Left ventricle myocardium inferior (tissue), 1 donor: ENCODE measurements around the gene PTPRG. TPM values are rescaled to one million over a fixed set of nuclear protein-coding genes. Genes with fewer than 3 reads are reported as not detected.

Experiments used
- DNase-seq: peaks from one replicate; pipeline ENCODE4 v3.0.0-alpha.2; 2020
- H3K27ac ChIP-seq: fragments of 200-600 bp; replicated peaks from 2 replicates; pipeline ENCODE4 v1.8.0; 2021
- H3K27me3 ChIP-seq: fragments of 200-600 bp; 2 replicates; pipeline ENCODE4 v1.8.0; 2021; ENCODE audit warnings: low read depth
- H3K36me3 ChIP-seq: fragments of 200-600 bp; 2 replicates; pipeline ENCODE4 v1.8.0; 2021
- H3K4me1 ChIP-seq: fragments of 200-600 bp; 2 replicates; pipeline ENCODE4 v1.8.0; 2021
- H3K4me3 ChIP-seq: fragments of 200-600 bp; 2 replicates; pipeline ENCODE4 v1.8.0; 2021; ENCODE audit warnings: mild to moderate bottlenecking, moderate library complexity
- H3K9me3 ChIP-seq: fragments of 200-600 bp; replicated peaks from 2 replicates; pipeline ENCODE4 v1.8.0; 2021
- intact Hi-C: fragments of 100-400 bp; cut with micrococcal nuclease; formaldehyde crosslinking; loops from one replicate; pipeline ENCODE4 v1.11.0; 2022
- total RNA-seq: library from RNA; stranded (reverse); fragmentation: NEBNext Ultra II Directional; extraction: Animal tissue kit (Norgen Biotek cat#: 25700); gene quantifications from one replicate; pipeline ENCODE4 v1.2.1, GENCODE V29; 2021
- TF ChIP-seq, protein P1 (sequence below): fragments of 200-600 bp; IDR thresholded peaks from 2 replicates; pipeline ENCODE4 v1.8.0; 2021; ENCODE audit warnings: antibody characterized with exemption, mild to moderate bottlenecking, borderline replicate concordance
- donor health status: DM: no; HTN: yes; CAD: no; lungs with severe emphysema.

PTPRG gene
- total RNA-seq, 1 donor from 2014 or later = 29.6 TPM

DNA sequence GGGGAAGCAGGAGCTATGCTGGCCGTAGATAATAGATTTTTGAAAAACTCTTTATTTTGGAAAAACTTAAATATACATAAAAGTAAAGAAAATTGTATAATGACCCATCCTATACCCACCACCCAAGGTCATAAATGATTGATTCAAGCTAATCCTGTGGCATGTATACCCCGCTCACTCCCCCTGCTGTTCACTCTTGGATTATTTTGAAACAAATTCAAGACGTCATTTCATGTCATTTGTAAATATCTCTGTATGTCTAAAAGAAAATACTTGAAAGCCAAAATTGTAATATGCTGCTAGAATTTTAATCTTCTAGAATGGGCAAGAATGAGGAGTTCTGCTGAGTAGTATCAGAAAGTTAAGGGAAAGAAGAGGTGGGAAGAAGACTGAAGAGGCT, 570.2 kb downstream of the PTPRG start:
- H3K27me3 ChIP-seq = no peaks in the 10 kb centered on the region
- H3K4me1 ChIP-seq = peaks cover 40% of the 10 kb centered on the region
- no peak overlapping the region for H3K27ac ChIP-seq
- no peak for DNase-seq
- no peak overlapping the region for H3K4me3 ChIP-seq
- TF ChIP-seq, protein P1, sequence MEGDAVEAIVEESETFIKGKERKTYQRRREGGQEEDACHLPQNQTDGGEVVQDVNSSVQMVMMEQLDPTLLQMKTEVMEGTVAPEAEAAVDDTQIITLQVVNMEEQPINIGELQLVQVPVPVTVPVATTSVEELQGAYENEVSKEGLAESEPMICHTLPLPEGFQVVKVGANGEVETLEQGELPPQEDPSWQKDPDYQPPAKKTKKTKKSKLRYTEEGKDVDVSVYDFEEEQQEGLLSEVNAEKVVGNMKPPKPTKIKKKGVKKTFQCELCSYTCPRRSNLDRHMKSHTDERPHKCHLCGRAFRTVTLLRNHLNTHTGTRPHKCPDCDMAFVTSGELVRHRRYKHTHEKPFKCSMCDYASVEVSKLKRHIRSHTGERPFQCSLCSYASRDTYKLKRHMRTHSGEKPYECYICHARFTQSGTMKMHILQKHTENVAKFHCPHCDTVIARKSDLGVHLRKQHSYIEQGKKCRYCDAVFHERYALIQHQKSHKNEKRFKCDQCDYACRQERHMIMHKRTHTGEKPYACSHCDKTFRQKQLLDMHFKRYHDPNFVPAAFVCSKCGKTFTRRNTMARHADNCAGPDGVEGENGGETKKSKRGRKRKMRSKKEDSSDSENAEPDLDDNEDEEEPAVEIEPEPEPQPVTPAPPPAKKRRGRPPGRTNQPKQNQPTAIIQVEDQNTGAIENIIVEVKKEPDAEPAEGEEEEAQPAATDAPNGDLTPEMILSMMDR = peak; percentile 61
- no peaks in the 10 kb centered on the region for H3K36me3 ChIP-seq
- no peaks in the 10 kb centered on the region for H3K9me3 ChIP-seq
- intact Hi-C loops = loop anchor here (10.0 kb wide), 1 partner anchor 207 kb away; no protein-coding TSS in a partner anchor

DNA sequence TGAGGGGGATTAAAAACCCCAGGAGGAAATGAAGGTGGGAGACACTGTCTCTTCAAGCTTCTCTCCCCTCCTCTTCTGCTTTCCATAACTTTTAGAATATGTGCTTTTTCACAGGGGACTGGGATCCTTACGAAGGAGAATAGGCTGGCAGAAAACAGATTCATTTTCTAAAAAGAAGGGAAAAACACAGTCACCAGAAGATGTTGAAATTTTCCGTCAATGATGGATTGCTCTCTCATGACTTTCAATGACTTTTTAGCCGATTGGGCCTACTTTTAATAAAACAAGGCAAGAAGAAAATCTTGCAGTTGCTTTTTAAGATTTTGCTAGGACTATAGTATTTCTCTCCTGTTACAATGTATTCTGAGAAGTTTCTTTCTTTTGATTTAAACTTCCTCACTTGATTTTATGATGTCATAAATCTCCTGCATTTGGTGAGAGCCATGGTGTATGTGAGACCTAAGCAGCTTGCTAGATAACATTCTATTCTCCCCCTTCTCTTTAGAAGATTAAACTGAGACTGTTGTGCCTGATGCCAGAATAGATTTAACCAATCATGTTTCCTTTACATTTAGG, 570.7 kb downstream of the PTPRG start:
- intact Hi-C loops = loop anchor here (10.0 kb wide), 1 partner anchor 207 kb away; no protein-coding TSS in a partner anchor
- H3K9me3 ChIP-seq = no peaks in the 10 kb centered on the region

GRCh38 chr3:62133015-62133414, 571.6 kb downstream of the PTPRG start:
- intact Hi-C loops = loop anchor here (10.0 kb wide), 1 partner anchor 208 kb away; no protein-coding TSS in a partner anchor
- H3K4me3 ChIP-seq = no peak overlapping the region
- TF ChIP-seq, protein P1 = no peak

More for the DNA sequence above, 570.7 kb downstream of the PTPRG start:
- Histone ChIP-seq H3K4me3 (no peak overlapping the region), H3K27ac (no peak overlapping the region), H3K4me1 (peaks cover 35% of the 10 kb centered on the region), H3K27me3 (no peaks in the 10 kb centered on the region), H3K36me3 (no peaks in the 10 kb centered on the region)
- TF ChIP-seq, protein P1 = no peak
- no peak for DNase-seq

DNA sequence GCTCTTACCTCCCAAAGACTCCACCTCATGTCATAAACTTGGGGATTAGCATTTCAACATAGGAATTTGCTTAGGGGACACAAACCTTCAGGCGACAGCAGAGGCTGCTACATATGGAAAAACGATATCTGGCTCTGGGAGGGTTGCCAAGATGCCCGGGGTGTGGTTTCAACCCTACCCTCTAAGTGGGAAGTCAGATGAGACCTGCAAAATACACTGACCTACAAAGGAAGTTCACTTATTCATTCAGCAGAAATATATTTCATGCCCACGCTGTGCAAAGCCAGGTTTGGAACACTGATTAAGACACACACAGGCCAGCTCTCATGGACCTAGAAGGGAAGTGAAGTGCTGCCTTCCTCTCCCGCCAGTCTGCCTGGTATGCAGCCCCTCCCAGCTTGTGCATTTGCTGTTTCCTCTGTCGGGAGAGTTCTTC, 572.7 kb downstream of the PTPRG start:
- peak; percentile 75 for DNase-seq
- Histone ChIP-seq H3K4me3 (peak overlapping the region; percentile 1), H3K9me3 (no peaks in the 10 kb centered on the region), H3K27ac (peak overlapping the region; percentile 74), H3K27me3 (no peaks in the 10 kb centered on the region), H3K36me3 (no peaks in the 10 kb centered on the region), H3K4me1 (peaks cover 35% of the 10 kb centered on the region)
- TF ChIP-seq, protein P1 = no peak
- intact Hi-C loops = loop anchor here (10.0 kb wide), 1 partner anchor 209 kb away; no protein-coding TSS in a partner anchor

More at GRCh38 chr3:62133015-62133414, 571.6 kb downstream of the PTPRG start:
- no peaks in the 10 kb centered on the region for H3K36me3 ChIP-seq
- no peak for DNase-seq
- no peaks in the 10 kb centered on the region for H3K9me3 ChIP-seq
- H3K4me1 ChIP-seq = peaks cover 35% of the 10 kb centered on the region
- peak overlapping the region; percentile 74 for H3K27ac ChIP-seq
- no peaks in the 10 kb centered on the region for H3K27me3 ChIP-seq

DNA sequence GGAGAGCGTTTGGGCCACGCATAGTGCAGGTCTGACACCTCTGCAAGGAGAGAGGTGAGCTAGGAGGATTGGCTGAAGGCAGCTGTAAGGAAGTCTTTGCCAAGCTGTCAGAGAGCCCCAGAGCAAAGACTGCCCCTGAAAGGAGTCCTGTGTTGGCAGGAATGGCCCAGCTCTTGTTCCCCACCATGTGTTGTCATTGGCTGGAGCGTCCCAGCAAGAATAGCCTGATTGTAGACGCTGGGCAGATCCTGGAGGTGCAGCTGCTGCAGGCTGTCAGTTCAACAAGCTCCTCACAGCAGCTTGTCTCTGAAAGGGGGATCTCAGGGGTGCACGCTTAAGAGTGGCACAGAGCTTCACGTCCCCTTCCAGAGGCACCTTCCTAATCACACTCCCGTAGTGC, 574.4 kb downstream of the PTPRG start:
- no peak overlapping the region for H3K27ac ChIP-seq
- no peak overlapping the region for H3K4me3 ChIP-seq
- H3K27me3 ChIP-seq = no peaks in the 10 kb centered on the region
- peaks cover 35% of the 10 kb centered on the region for H3K4me1 ChIP-seq
- no peaks in the 10 kb centered on the region for H3K36me3 ChIP-seq
- no peak for DNase-seq
- intact Hi-C loops = loop anchor here (10.0 kb wide), 1 partner anchor 211 kb away; no protein-coding TSS in a partner anchor
- H3K9me3 ChIP-seq = no peaks in the 10 kb centered on the region
- TF ChIP-seq, protein P1 = no peak
